Small intestine (tissue), 7 donors: ENCODE results near the gene ZNF662. TPM values are rescaled to one million over a fixed set of nuclear protein-coding genes. Genes with fewer than 3 reads are reported as not detected.

Source experiments
- DNase-seq, 2 donors: peaks; one replicate each; pipeline versions ENCODE4 v3.0.0 to v3.0.0-alpha.2; 2013
- FAIRE-seq: peaks from 2 replicates; lab custom pipeline; 2012; peaks lifted over from hg19 to GRCh38; lab: Jason Lieb, UNC
- H3K27ac ChIP-seq, 3 donors: one replicate each; pipeline ENCODE4 v1.5.1; 2013; ENCODE audit warnings: low read length in 2 of 3, mild to moderate bottlenecking in 2 of 3, control low read depth in 1 of 3, inconsistent platforms in 1 of 3, low read depth in 1 of 3, moderate library complexity in 1 of 3
- H3K27me3 ChIP-seq, 3 donors: one replicate each; pipeline ENCODE4 v1.6.1; 2013; ENCODE audit warnings: low read length in 3 of 3, inconsistent platforms in 1 of 3; ENCODE audit not compliant: control insufficient read depth in 3 of 3, insufficient read depth in 3 of 3
- H3K36me3 ChIP-seq, 3 donors: one replicate each; pipeline ENCODE4 v1.6.1; 2013; ENCODE audit warnings: low read length in 3 of 3, inconsistent platforms in 1 of 3, low read depth in 1 of 3, mild to moderate bottlenecking in 1 of 3, moderate library complexity in 1 of 3; ENCODE audit not compliant: control insufficient read depth in 3 of 3, insufficient read depth in 2 of 3
- H3K4me1 ChIP-seq, 3 donors: one replicate each; pipeline ENCODE4 v1.6.1; 2013; ENCODE audit warnings: low read length in 2 of 3, inconsistent platforms in 1 of 3, low read depth in 1 of 3, mild to moderate bottlenecking in 1 of 3, moderate library complexity in 1 of 3; ENCODE audit not compliant: control insufficient read depth in 3 of 3, insufficient read depth in 2 of 3
- H3K4me3 ChIP-seq, 3 donors: one replicate each; pipeline ENCODE4 v1.5.1; 2013; ENCODE audit warnings: low read length in 3 of 3, control low read depth in 1 of 3, inconsistent platforms in 1 of 3, low read depth in 1 of 3, mild to moderate bottlenecking in 1 of 3, moderate library complexity in 1 of 3
- H3K9me3 ChIP-seq, 2 donors: one replicate each; pipeline ENCODE4 v1.6.1; 2013; ENCODE audit warnings: low read depth in 1 of 2, low read length in 1 of 2; ENCODE audit not compliant: control insufficient read depth in 2 of 2, insufficient read depth in 1 of 2
- WGBS, 3 donors: extraction: QIAGEN DNeasy Blood & Tissue Kit; methylation state at CpG; one replicate each; pipeline ENCODE4 v1.1.7; 2013; 5-methylcytosine and 5-hydroxymethylcytosine counted together
- polyA plus RNA-seq, 4 donors: library from polyadenylated mRNA; stranded (reverse) in 3 of 4; unstranded in 1 of 4; fragments of 200-250 nt in 3 of 4; fragments of 120-200 nt in 1 of 4; gene quantifications; one replicate each; pipeline versions ENCODE4 v1.2.1 to v1.2.3, GENCODE V29; 2013
- donor health status: healthy with polysubstance abuse.
- donor health status: control.
- donor health status: control.
- donor health status: Bipolar disorder and iron deficiency.
- donor health status: healthy.

The ZNF662 gene
- polyA plus RNA-seq, 4 donors = 0.54 to 20.4 (median 1.1) TPM

DNA sequence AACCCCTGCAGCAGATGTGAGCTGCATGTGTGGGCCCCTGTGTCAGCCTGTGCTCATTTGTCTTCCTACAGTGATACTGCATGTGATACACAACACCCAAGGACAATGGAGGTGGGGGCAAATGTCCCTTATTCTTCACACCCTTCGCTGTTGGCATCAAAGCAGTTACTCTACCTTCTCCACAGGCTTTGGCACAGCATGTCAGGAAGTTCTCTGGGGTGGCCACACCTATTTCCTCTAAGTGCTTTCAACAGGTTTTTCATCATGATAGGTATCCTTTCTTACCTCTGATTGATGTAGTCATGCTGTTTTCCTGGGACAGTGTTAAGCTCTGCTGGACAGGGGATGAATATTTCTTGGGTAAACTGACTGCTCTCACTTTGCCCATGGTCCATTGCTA is 29.5 kb downstream of the ZNF662 start:
- no peak for DNase-seq
- Histone ChIP-seq H3K4me3 (no peak overlapping the region), H3K36me3 (no peaks in the 10 kb centered on the region), H3K27ac (no peak overlapping the region), H3K9me3 (peaks cover 0 to 4% of the 10 kb centered on the region in 2 donors), H3K27me3 (peaks cover 0 to 6% (median 0%) of the 10 kb centered on the region in 3 donors), H3K4me1 (no peaks in the 10 kb centered on the region)
- WGBS, 3 donors = 64 to 96% (median 80%) methylated on average over 1 of the region's 1 CpG
- FAIRE-seq = no peak

DNA sequence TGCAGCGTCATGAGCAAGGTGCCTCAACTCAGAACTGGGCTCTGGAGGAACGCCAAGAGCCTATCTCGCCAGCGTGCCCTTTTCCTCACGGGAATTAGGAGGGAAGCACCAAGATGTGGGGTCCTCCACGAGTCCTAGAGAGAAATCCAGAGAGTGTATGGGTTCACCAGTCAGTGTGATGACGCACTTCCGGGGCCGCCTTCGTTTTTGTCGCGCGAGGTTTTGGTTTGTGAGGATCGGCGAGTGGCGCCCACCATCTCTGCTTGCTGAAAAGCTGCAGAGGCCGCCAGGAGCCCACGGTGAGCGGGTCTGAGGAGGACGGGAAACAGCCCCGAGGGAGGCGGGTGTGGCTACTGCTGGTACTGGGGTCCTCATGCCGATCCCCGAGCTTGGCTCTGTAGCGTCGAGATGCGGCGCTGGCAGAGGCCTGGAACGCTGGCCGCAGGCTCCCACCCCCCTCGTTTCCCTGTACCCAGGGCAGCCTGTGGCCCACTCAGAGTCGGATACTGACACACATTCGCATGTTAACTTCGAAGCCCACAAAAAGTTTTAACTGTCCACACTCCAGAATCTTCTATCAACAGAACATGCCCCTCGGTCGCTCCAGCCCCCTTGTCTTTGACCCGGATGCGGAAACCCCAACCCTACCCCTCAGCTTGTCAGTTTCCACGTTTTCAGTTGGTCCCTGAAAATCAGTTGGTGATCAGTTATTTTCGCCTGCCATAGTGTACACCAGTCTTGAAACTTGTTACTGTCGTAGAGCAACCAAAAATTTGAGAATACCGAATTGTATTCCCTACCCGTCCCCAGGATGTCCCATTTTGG is 30.4 kb downstream of the ZNF662 start:
- H3K4me1 ChIP-seq = no peaks in the 10 kb centered on the region
- 65 to 80% (median 77%) methylated on average over 43 of the region's 43 CpGs for WGBS, 3 donors
- H3K9me3 ChIP-seq = peaks cover 0 to 4% of the 10 kb centered on the region in 2 donors
- no peak for FAIRE-seq
- no peaks in the 10 kb centered on the region for H3K36me3 ChIP-seq
- H3K27ac ChIP-seq = no peak overlapping the region
- H3K27me3 ChIP-seq = peaks cover 0 to 6% (median 0%) of the 10 kb centered on the region in 3 donors
- peak; percentile 40 to 76 for DNase-seq
- peak overlapping the region in 2 of 3 donors; percentile 25 to 53 for H3K4me3 ChIP-seq

DNA sequence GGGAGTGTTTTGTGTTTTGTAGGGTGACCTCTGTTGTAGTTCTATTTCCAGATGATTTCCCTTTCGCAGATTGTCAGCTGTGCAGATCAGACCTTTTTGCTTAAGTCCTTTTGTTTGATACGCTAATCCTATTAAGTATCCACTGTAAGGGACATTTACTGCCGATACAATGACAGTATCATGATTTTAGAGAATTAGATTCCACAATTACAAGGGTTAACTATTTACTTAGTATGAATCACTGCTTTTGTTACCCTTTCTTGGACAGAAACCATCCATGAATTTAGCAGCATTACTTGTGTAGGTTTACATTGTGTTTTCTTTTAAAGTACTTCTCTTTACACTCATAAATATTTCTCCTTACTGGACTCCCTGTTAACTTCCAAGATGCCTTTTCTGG is 31.4 kb downstream of the ZNF662 start:
- Histone ChIP-seq H3K4me1 (no peaks in the 10 kb centered on the region), H3K36me3 (no peaks in the 10 kb centered on the region), H3K9me3 (peaks cover 0 to 4% of the 10 kb centered on the region in 2 donors), H3K4me3 (no peak overlapping the region), H3K27me3 (peaks cover 0 to 6% (median 0%) of the 10 kb centered on the region in 3 donors), H3K27ac (no peak overlapping the region)
- WGBS, 3 donors = 83 to 89% (median 85%) methylated on average over 3 of the region's 3 CpGs
- DNase-seq = no peak
- FAIRE-seq = no peak

DNA sequence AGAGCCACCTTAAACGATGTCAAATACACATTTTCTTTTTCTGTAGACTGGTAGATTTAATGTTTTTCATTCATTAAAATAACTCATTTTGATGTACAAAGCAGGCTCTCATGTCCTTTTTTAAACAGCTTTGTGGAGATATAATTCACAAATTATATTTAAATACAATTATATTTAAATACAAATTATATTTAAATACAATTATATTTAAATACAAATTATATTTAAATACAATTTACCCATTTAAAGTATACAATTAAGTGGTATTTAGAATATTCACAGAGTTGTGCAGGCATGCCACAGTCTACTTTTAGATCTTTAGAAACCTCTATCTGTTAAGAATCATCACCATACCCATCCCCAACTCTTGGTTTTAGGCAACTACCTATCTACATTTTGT is 36.8 kb downstream of the ZNF662 start:
- Histone ChIP-seq H3K4me3 (no peak overlapping the region), H3K4me1 (no peaks in the 10 kb centered on the region), H3K27ac (no peak overlapping the region), H3K27me3 (no peaks in the 10 kb centered on the region), H3K9me3 (no peaks in the 10 kb centered on the region), H3K36me3 (peaks cover 0 to 2% (median 0%) of the 10 kb centered on the region in 3 donors)
- DNase-seq (no peak), FAIRE-seq (peak; percentile 84)
- WGBS, 3 donors = 75 to 89% (median 87%) methylated on average over 1 of the region's 1 CpG

DNA sequence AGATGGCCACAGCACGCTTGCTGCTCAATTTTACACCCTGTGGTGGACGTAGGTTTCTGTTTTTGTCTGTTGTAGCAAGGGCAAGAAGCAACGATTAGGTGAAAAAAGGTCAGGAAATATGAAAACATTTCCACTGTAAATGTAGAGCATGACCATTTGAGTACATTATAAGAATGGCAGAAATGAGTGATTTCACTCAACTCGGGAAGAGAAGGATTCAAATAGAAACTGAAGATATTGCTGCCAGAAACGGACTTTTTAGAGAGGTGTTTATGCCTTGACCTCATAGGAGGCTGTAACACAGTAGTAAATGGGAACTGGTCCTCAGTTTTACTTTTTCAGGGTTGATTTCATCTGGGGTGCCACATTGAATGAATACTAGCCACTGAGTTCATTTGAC is 40.1 kb downstream of the ZNF662 start:
- Histone ChIP-seq H3K36me3 (peaks cover 0 to 2% (median 0%) of the 10 kb centered on the region in 3 donors), H3K4me3 (no peak overlapping the region), H3K27me3 (no peaks in the 10 kb centered on the region), H3K9me3 (no peaks in the 10 kb centered on the region), H3K27ac (no peak overlapping the region), H3K4me1 (no peaks in the 10 kb centered on the region)
- 69 to 80% (median 76%) methylated on average over 5 of the region's 5 CpGs for WGBS, 3 donors
- DNase-seq (no peak), FAIRE-seq (no peak)

DNA sequence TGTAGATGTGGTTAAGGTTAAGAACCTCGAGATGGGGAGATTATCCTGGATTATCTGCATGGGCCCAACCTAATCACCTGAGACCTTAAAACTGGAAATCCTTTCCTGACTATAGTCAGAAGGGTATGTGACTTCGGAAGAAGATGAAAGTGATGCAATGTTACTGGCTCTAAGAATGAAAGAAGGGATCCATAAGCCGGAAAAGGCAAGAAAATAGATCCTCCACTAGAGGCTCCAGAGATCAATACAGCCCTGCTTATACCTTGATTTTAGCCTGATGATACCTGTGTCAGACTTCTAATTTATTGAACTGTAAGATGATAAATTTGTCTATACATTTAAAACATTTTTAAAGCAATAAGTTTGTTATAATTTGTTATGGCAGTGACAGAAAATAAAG is 51.6 kb downstream of the ZNF662 start:
- 70 to 85% (median 74%) methylated on average over 3 of the region's 3 CpGs for WGBS, 3 donors
- H3K27me3 ChIP-seq = no peaks in the 10 kb centered on the region
- no peaks in the 10 kb centered on the region for H3K9me3 ChIP-seq
- FAIRE-seq = no peak
- H3K27ac ChIP-seq = no peak overlapping the region
- no peaks in the 10 kb centered on the region for H3K4me1 ChIP-seq
- DNase-seq = no peak
- no peaks in the 10 kb centered on the region for H3K36me3 ChIP-seq
- H3K4me3 ChIP-seq = no peak overlapping the region

DNA sequence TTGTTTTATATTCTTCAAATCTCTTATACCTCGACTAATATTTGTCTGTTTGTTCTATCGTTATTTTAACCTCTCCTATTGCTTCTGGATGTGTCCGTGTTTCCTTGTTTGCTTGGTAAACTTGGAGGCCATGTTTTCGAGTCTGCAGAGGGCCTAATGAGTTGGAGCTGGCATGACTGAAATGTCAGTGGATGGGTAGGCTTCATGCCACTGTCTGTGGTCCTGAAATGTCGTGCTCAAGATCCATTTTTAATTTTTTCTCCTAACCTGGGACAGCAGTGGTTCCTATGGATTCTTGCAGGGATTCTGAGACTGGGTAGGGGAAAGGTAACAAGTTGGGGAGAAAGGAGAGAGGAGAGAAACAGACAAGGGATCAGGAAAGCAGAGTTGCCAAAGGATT is 54.3 kb downstream of the ZNF662 start:
- no peaks in the 10 kb centered on the region for H3K9me3 ChIP-seq
- no peaks in the 10 kb centered on the region for H3K36me3 ChIP-seq
- H3K27ac ChIP-seq = no peak overlapping the region
- DNase-seq (no peak), FAIRE-seq (no peak)
- H3K27me3 ChIP-seq = no peaks in the 10 kb centered on the region
- no peaks in the 10 kb centered on the region for H3K4me1 ChIP-seq
- no peak overlapping the region for H3K4me3 ChIP-seq
- WGBS, 3 donors = 62 to 68% (median 67%) methylated on average over 5 of the region's 5 CpGs

DNA sequence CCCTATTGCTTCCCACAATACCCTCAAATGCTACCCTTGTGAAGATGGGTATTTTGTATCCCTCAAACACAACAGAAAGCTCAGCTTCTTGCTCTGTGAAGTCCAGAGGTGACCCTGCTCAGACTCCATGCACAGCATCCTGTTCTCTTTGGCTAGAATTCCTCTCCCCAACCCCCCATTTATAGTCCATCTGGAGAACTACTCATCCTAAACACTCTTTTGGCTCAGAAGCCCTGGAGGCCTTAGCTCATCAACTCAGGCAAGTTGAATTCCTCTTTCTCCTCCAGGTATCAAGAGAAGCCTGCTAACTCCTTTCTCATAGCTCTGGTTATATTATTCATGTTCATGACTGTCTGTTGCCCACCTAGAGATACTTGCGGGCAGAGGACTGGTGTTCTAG is 54.8 kb downstream of the ZNF662 start:
- DNase-seq (no peak), FAIRE-seq (no peak)
- Histone ChIP-seq H3K27ac (no peak overlapping the region), H3K9me3 (no peaks in the 10 kb centered on the region), H3K27me3 (no peaks in the 10 kb centered on the region), H3K4me1 (no peaks in the 10 kb centered on the region), H3K36me3 (no peaks in the 10 kb centered on the region), H3K4me3 (no peak overlapping the region)
- WGBS, 3 donors = 87 to 100% (median 90%) methylated on average over 1 of the region's 1 CpG
